ENCODE measurements around the gene CRADD. TPM values are rescaled to one million over a fixed set of nuclear protein-coding genes. Genes with fewer than 3 reads are reported as not detected.

Gene CRADD
- polyA plus RNA-seq, 3 donors = 12.2 to 12.4 (median 12.3) TPM

DNA sequence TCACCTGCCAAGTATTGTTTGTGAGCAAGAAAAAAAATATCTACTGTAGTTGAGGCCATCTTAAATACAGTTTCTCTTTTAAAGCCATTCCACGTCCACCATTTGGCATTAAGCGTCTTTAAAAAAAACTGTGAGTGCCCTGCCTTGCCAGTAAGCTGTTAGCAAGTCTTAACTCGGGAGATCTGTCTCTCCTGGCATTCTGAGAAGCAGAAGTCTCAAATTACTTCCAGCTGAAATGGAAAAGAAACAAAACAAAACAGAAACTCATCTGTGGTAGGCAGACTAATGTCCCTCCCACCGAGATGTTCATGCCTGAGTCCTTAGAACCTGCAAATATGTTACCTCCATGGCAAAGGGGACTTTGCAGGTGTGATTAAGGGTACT lies 126.2 kb downstream of the CRADD start:
- no peak for DNase-seq

- no peak for DNase-seq
Observed at GRCh38 chr12:93804392-93805179, 127.4 kb downstream of the CRADD start.

- DNase-seq = no peak
Observed at GRCh38 chr12:93805736-93806141, 128.6 kb downstream of the CRADD start.

GRCh38 chr12:93807354-93807753 lies 130.2 kb downstream of the CRADD start:
- no peak for DNase-seq

GRCh38 chr12:93808169-93808899 lies 131.2 kb downstream of the CRADD start:
- DNase-seq = no peak

- no peak for DNase-seq
Observed at GRCh38 chr12:93812626-93813025, 135.5 kb downstream of the CRADD start.

GRCh38 chr12:93813186-93813585 lies 136.0 kb downstream of the CRADD start:
- DNase-seq = no peak

DNA sequence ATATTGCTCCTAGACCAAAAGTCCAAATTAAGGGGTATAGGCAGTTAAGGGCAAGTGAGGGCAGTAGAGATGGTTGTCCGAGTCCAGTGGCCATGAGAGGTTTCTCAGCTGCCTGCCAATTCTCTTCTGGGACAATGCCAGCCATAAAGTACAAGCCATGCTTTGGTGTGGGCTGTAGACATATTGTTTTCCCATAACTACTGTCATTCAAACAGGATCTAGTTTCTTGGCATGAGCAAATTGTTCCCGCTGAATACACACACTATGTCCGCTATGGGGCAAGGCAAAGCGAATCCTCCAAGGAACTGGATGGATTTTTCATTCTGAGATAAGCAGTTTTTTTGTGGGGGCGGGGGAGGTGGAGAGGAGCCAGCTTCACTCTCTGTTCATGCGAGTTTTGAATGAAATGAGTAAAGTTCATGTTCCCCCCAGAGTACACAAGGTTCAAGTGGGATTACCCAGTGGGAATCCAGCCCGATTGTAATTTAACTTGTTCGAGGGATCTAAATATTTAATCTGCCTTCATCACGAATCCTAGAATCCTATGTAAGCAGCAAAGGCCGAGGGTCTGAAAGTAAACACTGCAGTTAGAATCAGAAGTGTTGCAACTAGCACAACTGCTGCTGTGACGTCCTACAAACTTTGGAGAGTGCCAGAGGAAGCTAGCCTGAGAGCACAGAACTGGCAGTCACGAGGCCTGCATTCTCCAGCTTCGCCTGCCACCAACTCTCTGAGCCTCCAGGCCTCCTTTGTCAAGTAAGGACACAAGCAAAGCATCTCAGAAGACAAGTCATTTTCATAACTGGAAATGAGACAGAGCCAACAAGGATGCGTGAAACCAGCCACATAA lies 137.0 kb downstream of the CRADD start:
- DNase-seq = no peak

DNA sequence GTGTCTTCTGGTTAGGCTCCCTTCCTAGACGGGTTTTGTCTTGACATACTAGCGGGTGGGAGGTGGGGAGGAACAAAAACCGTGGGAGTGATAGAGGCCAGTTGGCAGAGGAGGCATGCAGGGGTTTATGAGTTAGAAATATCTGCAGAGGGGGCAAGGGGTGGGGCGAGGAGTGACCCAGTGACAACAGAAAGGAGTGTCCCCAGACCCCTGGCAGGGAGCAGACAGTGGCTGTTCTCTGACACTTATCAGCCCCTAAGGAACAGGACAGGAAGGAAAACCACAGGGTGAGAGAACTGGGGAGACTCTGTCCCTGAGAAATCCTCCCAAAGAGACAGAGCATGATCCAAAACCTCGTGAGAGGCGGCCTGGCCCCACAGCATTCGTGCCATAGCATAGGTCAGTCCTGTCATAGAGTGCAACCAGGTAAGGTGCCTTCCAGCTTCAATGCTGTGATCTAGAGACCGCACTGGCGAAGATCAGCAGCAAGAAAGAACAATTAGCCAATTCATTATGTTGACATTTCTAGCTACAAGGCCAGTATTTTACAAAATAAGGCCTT lies 141.4 kb downstream of the CRADD start:
- no peak for DNase-seq

DNA sequence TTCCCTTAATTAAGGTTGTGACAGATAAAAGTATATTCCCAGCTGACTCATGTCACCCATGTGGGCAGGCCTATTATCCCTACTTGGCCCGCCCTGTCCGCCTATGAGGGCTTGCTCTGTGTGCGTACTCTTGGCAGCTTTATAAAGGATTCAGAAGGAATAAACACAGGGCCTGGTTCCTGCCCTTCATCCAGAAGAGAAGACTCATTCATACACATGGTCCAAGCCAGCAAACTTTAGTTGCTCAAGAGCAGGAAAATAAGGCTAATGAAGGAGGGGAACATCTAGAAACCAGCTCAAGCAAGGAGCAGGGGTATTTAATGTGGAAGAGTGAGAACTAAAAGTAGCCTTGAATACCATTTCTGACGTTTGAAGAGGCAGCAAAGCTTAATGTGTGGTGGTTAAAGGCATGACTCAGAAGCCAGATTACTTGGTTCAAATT lies 141.9 kb downstream of the CRADD start:
- peak; percentile 62 for DNase-seq

GRCh38 chr12:93823616-93824391 lies 146.6 kb downstream of the CRADD start:
- no peak for DNase-seq

DNA sequence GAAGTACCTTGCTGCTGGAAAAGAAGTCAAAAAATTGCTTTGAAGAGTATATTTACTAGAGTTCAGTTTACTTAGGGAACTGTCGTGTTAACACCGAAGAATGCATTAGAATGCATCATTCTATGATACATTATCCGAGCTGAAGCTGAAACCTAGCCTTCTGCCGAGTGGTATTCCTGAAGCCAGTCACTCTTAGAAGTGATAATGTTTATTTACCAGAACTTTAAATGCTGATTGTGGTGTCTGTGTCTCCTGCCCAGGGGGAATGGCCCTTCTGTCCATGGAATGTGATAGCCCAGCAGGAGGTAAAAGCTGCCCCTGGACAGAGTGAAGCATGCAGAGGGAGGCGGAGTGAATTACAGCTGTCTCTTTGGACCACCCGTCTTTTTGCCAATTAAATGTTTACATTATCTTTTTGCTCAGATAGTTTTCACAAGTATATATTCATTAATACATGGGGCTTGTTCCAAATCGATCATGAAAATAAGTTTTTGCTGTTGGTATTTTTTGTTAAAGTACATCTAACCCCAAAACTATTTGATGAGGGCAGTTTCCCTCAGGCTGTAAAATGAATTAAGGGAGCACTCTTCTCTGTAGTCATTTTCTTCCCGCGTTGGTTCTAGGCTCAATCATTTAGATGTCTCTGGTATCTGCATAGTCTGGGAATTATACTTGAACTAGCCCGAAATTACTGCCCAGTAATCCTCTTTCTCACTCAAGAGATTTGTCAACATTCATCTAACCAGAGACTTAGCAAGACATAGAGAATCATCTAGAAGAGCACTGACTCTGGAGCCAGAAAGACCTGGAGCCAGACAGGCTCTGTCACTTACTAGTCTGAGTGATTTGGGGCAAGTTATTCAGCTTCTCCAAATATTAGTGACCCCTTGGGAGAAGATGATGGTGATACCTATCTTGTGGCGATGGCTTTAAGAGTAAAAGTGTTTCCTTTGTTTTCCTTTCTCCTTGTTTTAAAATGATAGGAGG lies 147.6 kb downstream of the CRADD start:
- no peak for DNase-seq

- DNase-seq = no peak
Observed at GRCh38 chr12:93825501-93825888, 148.3 kb downstream of the CRADD start.

- DNase-seq = no peak
Observed at GRCh38 chr12:93825931-93826555, 148.9 kb downstream of the CRADD start.

DNA sequence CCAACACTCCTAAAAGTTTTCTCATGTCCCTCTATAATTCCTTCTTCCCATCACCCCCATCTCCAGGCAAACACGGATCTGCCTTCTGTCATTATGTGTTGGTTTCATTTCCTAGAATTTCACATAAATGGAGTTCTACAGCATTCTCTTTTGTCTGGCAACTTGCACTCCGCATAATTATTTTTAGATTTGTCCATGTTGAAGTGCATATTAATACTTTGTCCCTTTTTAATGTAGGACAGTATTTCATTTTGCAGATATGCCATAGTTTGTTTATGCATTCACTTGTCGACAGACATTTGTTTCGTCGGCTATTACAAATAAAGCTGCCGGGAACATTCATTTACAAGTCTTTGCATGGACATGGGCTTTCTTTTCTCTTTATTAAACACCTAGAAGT lies 150.0 kb downstream of the CRADD start:
- no peak for DNase-seq

DNA sequence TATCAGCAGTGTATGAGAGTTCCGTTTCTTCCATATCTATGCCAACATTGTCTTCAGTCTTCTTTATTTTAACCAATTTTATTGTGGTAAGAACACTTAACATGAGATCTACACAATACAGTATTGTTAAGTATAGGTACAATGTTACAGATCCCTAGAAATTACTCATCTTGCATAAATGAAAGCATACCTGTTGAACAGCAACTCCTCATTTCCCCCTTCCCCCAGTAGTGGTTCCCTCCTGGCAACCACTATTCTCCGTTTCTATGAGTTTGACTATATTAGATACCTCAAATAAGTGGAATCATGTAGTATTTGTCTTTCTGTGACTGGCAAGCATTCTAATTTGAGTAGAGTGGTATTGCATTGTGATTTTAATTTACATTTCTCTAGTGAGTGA lies 150.5 kb downstream of the CRADD start:
- DNase-seq = no peak

GRCh38 chr12:93829016-93829415 lies 151.8 kb downstream of the CRADD start:
- DNase-seq = no peak

GRCh38 chr12:93831374-93831773 lies 154.2 kb downstream of the CRADD start:
- no peak for DNase-seq

DNA sequence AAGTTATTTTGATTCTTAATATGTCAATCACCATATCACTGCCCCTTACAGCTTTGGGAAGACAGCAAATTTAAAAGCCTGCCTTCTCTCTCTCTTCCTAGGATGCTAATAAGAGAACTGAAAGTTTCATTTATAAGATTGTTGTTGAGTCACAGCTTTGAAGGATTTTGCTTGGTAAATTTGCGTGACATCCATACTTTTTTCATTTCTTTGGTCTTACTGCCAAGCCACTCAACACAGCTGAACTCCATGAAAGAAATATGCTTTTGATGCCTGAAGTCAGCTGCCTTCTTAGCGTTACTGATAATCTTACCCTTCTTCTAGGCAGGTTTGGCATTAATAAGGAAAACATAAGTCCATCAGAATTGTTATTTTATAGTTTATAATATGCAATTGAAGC lies 155.0 kb downstream of the CRADD start:
- DNase-seq = no peak

- DNase-seq = no peak
Observed at GRCh38 chr12:93833946-93834345, 156.8 kb downstream of the CRADD start.
